Measurements from ENCODE around the gene MUC5AC.

GRCh38 chr11:1237128-1237580, 79.4 kb downstream of the MUC5AC start:
- TF ChIP-seq POLR2A (IDR thresholded peaks at IDR 0.05; ENCODE audit: borderline replicate concordance, extremely low read depth, insufficient read depth, insufficient read length) (no peak), YY1 (IDR thresholded peaks at IDR 0.05; ENCODE audit: extremely low read depth, insufficient replicate concordance, low read depth, low read length) (no peak), POLR2AphosphoS5 (IDR thresholded peaks at IDR 0.05; ENCODE audit: low read depth, low read length) (no peak), SRF (IDR thresholded peaks at IDR 0.05; ENCODE audit: low read depth) (no peak), SP1 (IDR thresholded peaks at IDR 0.05; ENCODE audit: low read depth) (no peak), RAD21 (IDR thresholded peaks at IDR 0.05; ENCODE audit: low read depth) (no peak), EZH2 (IDR thresholded peaks at IDR 0.05) (no peak), REST (IDR thresholded peaks at IDR 0.05; ENCODE audit: low read depth) (no peak), TCF7L2 (IDR thresholded peaks at IDR 0.05; ENCODE audit: borderline replicate concordance, extremely low read depth, insufficient read depth, insufficient read length) (no peak), SIN3A (IDR thresholded peaks at IDR 0.05; ENCODE audit: low read depth) (no peak), CEBPB (IDR thresholded peaks at IDR 0.05; ENCODE audit: low read depth) (no peak), ZBTB33 (IDR thresholded peaks at IDR 0.05; ENCODE audit: extremely low read depth, insufficient replicate concordance, low read length) (no peak)
- TF ChIP-seq, protein P1, sequence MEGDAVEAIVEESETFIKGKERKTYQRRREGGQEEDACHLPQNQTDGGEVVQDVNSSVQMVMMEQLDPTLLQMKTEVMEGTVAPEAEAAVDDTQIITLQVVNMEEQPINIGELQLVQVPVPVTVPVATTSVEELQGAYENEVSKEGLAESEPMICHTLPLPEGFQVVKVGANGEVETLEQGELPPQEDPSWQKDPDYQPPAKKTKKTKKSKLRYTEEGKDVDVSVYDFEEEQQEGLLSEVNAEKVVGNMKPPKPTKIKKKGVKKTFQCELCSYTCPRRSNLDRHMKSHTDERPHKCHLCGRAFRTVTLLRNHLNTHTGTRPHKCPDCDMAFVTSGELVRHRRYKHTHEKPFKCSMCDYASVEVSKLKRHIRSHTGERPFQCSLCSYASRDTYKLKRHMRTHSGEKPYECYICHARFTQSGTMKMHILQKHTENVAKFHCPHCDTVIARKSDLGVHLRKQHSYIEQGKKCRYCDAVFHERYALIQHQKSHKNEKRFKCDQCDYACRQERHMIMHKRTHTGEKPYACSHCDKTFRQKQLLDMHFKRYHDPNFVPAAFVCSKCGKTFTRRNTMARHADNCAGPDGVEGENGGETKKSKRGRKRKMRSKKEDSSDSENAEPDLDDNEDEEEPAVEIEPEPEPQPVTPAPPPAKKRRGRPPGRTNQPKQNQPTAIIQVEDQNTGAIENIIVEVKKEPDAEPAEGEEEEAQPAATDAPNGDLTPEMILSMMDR (IDR thresholded peaks at IDR 0.05 in 2 of 3, conservative IDR thresholded peaks at IDR 0.05 in 1 of 3; ENCODE audit: borderline replicate concordance in 1 of 3, insufficient read depth in 1 of 3, low read depth in 2 of 3, low read length in 2 of 3): no peak
- TF ChIP-seq, protein P2, sequence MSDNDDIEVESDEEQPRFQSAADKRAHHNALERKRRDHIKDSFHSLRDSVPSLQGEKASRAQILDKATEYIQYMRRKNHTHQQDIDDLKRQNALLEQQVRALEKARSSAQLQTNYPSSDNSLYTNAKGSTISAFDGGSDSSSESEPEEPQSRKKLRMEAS (IDR thresholded peaks at IDR 0.05): no peak
